ENCODE results near the gene RIT2.

- TF ChIP-seq, protein P1, sequence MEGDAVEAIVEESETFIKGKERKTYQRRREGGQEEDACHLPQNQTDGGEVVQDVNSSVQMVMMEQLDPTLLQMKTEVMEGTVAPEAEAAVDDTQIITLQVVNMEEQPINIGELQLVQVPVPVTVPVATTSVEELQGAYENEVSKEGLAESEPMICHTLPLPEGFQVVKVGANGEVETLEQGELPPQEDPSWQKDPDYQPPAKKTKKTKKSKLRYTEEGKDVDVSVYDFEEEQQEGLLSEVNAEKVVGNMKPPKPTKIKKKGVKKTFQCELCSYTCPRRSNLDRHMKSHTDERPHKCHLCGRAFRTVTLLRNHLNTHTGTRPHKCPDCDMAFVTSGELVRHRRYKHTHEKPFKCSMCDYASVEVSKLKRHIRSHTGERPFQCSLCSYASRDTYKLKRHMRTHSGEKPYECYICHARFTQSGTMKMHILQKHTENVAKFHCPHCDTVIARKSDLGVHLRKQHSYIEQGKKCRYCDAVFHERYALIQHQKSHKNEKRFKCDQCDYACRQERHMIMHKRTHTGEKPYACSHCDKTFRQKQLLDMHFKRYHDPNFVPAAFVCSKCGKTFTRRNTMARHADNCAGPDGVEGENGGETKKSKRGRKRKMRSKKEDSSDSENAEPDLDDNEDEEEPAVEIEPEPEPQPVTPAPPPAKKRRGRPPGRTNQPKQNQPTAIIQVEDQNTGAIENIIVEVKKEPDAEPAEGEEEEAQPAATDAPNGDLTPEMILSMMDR (IDR thresholded peaks at IDR 0.05), result no peak
- no peak for TF ChIP-seq POLR2AphosphoS5 (IDR thresholded peaks at IDR 0.05)
Observed at GRCh38 chr18:43080671-43081070, 34.8 kb downstream of the RIT2 start.

Data from esophagus muscularis mucosa (tissue), 3 donors.